ENCODE results near the gene ZBTB46.
"Not testable (repeated sequence)": the region's sequence is repeated elsewhere in the genome, so short reads cannot be mapped to it uniquely, and the experiment has no call there.

Gene ZBTB46

GRCh38 chr20:63814891-63815614 is 16.0 kb downstream of the ZBTB46 start:
- DNase-seq (ENCODE audit: low read depth): no peak

- no peak for DNase-seq (ENCODE audit: low read depth)
Observed at GRCh38 chr20:63811491-63811875, 19.6 kb downstream of the ZBTB46 start.

- DNase-seq (ENCODE audit: low read depth): no peak
Observed at GRCh38 chr20:63810730-63811490, 20.2 kb downstream of the ZBTB46 start.

- DNase-seq (ENCODE audit: low read depth): no peak
Observed at GRCh38 chr20:63809856-63810255, 21.2 kb downstream of the ZBTB46 start.

- no peak for DNase-seq (ENCODE audit: low read depth)
Observed at GRCh38 chr20:63808964-63809674, 21.9 kb downstream of the ZBTB46 start.

GRCh38 chr20:63808145-63808724 is 22.8 kb downstream of the ZBTB46 start:
- no peak for DNase-seq (ENCODE audit: low read depth)

GRCh38 chr20:63807654-63808053 is 23.4 kb downstream of the ZBTB46 start:
- no peak for DNase-seq (ENCODE audit: low read depth)

GRCh38 chr20:63804308-63804636 is 26.8 kb downstream of the ZBTB46 start:
- DNase-seq (ENCODE audit: low read depth): no peak

GRCh38 chr20:63802469-63803240 is 28.4 kb downstream of the ZBTB46 start:
- no peak for DNase-seq (ENCODE audit: low read depth)

GRCh38 chr20:63801174-63801573 is 29.9 kb downstream of the ZBTB46 start:
- not testable (repeated sequence) for DNase-seq (ENCODE audit: low read depth)

GRCh38 chr20:63800411-63800810 is 30.7 kb downstream of the ZBTB46 start:
- not testable (repeated sequence) for DNase-seq (ENCODE audit: low read depth)

- DNase-seq (ENCODE audit: low read depth): not testable (repeated sequence)
Observed at GRCh38 chr20:63799127-63799526, 31.9 kb downstream of the ZBTB46 start.

GRCh38 chr20:63797175-63797574 is 33.9 kb downstream of the ZBTB46 start:
- DNase-seq (ENCODE audit: low read depth): not testable (repeated sequence)

- no peak for DNase-seq (ENCODE audit: low read depth)
Observed at GRCh38 chr20:63795178-63795830, 35.8 kb downstream of the ZBTB46 start.

- DNase-seq (ENCODE audit: low read depth): no peak
Observed at GRCh38 chr20:63794614-63795013, 36.5 kb downstream of the ZBTB46 start.

- DNase-seq (ENCODE audit: low read depth): no peak
Observed at GRCh38 chr20:63792866-63793265, 38.2 kb downstream of the ZBTB46 start.

- no peak for DNase-seq (ENCODE audit: low read depth)
Observed at GRCh38 chr20:63791497-63792156, 39.4 kb downstream of the ZBTB46 start.

- DNase-seq (ENCODE audit: low read depth): no peak
Observed at GRCh38 chr20:63790572-63791168, 40.4 kb downstream of the ZBTB46 start.

- DNase-seq (ENCODE audit: low read depth): no peak
Observed at GRCh38 chr20:63789836-63790571, 41.1 kb downstream of the ZBTB46 start.

GRCh38 chr20:63787749-63788148 is 43.3 kb downstream of the ZBTB46 start:
- no peak for DNase-seq (ENCODE audit: low read depth)

Data from non-pigmented ciliary epithelial cell (primary cell).